Measurements from ENCODE around the gene SGPP2.

SGPP2 gene

DNA sequence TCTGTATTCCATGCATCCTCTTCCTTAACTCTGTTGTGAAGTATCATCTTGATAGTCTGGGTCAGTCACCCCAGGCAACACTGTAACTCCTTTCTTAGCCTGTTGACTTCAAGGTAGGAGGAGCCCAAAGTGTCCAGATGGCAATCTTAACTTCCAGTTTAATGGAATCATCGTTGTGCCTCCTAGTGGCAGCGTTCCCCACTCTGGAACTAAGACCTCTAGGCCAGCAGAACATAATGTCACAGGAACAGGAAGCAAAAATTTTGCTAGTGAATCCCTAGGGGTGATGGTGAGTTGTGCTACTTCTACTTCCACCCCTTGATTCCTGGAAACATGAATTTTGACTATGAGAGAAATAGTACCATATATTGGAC lies 11.7 kb downstream of the SGPP2 start:
- WGBS (ENCODE audit: insufficient coverage): no CpG with 5 or more reads among the region's 2 CpGs
- CTCF ChIA-PET: no interaction called here
- no peak overlapping the region for H3K4me3 ChIP-seq (ENCODE audit: control insufficient read depth in 1 of 7, extremely low read depth in 1 of 7, insufficient read depth in 4 of 7, low read depth in 2 of 7, low read length in 6 of 7)

DNA sequence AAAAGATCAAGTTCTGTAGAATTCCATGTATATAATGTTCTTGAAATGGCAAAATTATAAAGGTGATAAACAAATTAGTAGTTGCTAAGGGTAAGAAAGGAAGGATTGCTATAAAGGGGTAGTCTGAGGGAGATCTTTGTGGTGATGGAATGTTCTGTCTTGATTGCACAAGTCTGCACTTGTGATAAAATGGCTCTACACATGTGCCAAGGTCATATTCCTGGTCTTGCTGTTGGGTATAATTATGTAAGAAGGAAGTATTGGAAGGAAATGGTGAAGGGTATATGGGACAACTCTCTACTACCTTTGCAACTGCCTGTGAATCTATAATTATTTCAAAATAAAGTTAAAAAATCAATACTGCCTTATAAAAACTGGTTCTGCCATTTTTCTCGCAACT lies 15.3 kb downstream of the SGPP2 start:
- Histone ChIP-seq H3K27ac (ENCODE audit: insufficient read depth in 1 of 2, low read depth in 1 of 2, low read length in 2 of 2, poor library complexity in 1 of 2, severe bottlenecking in 2 of 2) (no peak overlapping the region), H3K36me3 (ENCODE audit: control insufficient read depth in 4 of 4, insufficient read depth in 4 of 4, low read length in 3 of 4) (no peaks in the 10 kb centered on the region), H3K4me1 (ENCODE audit: control extremely low read depth in 1 of 4, control insufficient read depth in 4 of 4, insufficient read depth in 4 of 4, low read length in 3 of 4) (no peaks in the 10 kb centered on the region), H3K27me3 (replicated peaks in 2 of 5; ENCODE audit: control insufficient read depth in 4 of 5, insufficient read depth in 5 of 5, low read length in 4 of 5) (no peaks in the 10 kb centered on the region), H3K4me3 (ENCODE audit: control insufficient read depth in 1 of 7, extremely low read depth in 1 of 7, insufficient read depth in 4 of 7, low read depth in 2 of 7, low read length in 6 of 7) (no peak overlapping the region), H3K9me3 (ENCODE audit: control extremely low read depth in 1 of 5, control insufficient read depth in 4 of 5, insufficient read depth in 2 of 5, low read depth in 1 of 5, low read length in 4 of 5) (no peaks in the 10 kb centered on the region)
- POLR2A ChIA-PET: no interaction called here
- DNase-seq: no peak
- WGBS (ENCODE audit: insufficient coverage): no CpG with 5 or more reads among the region's 1 CpG
- CTCF ChIA-PET: no interaction called here

More for the DNA sequence above, 11.7 kb downstream of the SGPP2 start:
- no peak overlapping the region for H3K27ac ChIP-seq (ENCODE audit: insufficient read depth in 1 of 2, low read depth in 1 of 2, low read length in 2 of 2, poor library complexity in 1 of 2, severe bottlenecking in 2 of 2)
- no peaks in the 10 kb centered on the region for H3K36me3 ChIP-seq (ENCODE audit: control insufficient read depth in 4 of 4, insufficient read depth in 4 of 4, low read length in 3 of 4)
- POLR2A ChIA-PET: no interaction called here
- H3K27me3 ChIP-seq (replicated peaks in 2 of 5; ENCODE audit: control insufficient read depth in 4 of 5, insufficient read depth in 5 of 5, low read length in 4 of 5): peaks cover 0 to 6% (median 0%) of the 10 kb centered on the region in 5 experiments
- no peak for DNase-seq
- no peaks in the 10 kb centered on the region for H3K9me3 ChIP-seq (ENCODE audit: control extremely low read depth in 1 of 5, control insufficient read depth in 4 of 5, insufficient read depth in 2 of 5, low read depth in 1 of 5, low read length in 4 of 5)
- H3K4me1 ChIP-seq (ENCODE audit: control extremely low read depth in 1 of 4, control insufficient read depth in 4 of 4, insufficient read depth in 4 of 4, low read length in 3 of 4): no peaks in the 10 kb centered on the region

DNA sequence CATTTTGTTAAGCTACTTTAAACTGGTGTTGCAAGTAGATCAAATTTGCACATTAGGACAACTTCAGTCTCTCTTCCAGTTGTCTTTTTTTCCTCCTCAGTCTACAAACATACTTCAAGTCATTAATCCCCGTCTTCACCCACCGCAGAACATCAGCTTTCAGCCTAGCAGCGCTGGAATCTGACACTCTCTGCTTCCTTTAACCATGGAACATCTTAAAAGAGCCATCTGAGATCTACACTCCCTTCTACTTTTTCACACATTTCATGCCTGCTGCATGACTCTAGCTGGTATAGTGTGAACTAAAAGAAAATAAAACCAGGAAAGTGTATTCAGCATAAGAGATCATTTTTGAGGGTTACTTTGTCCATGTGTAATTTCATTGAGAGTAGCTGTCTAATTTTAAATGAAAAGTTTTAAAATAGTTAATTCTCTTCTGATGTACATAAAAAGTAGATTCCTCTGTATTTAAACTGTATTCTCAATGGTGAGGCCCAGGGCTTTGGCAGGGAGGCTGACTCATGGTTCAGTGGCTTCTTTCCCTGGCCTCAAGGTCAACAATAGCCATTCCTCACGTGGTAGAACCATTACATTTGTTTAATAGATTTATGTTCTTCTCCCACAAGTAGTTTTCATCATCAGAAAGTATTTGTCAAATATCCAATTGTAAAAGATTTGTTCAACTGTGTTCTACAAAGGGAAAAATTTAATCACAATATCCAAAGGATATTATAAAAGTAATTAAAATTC lies 16.5 kb downstream of the SGPP2 start:
- WGBS (ENCODE audit: insufficient coverage): 100% methylated on average over 2 of the region's 4 CpGs
- H3K27me3 ChIP-seq (replicated peaks in 2 of 5; ENCODE audit: control insufficient read depth in 4 of 5, insufficient read depth in 5 of 5, low read length in 4 of 5): no peaks in the 10 kb centered on the region
- POLR2A ChIA-PET: no interaction called here

DNA sequence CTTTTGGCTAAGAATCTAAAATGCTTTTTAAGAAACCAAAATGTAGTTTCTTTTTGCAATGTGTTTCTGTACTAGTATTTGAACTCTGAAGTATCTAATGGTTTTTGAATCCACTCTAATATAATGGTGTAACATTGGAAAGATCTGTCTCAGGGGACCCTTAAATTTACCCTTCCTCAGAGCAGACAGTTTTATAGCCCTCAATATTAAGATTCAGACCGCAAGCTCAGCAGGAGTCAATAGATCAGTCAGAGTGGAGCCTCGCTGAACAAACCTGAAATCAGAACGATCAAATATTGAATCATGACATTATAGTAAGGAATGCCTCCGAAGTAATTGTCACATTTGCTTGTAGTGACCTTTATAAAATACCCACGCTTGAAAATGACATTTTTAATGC lies 18.3 kb downstream of the SGPP2 start:
- ChIA-PET CTCF (interaction anchor here (1.0 kb wide), 1 partner anchor 20 kb away, joined by 3 read pairs; no protein-coding TSS in a partner anchor), POLR2A (no interaction called here)
- H3K4me3 ChIP-seq (ENCODE audit: control insufficient read depth in 1 of 7, extremely low read depth in 1 of 7, insufficient read depth in 4 of 7, low read depth in 2 of 7, low read length in 6 of 7): no peak overlapping the region
- peaks cover 0 to 2% (median 0%) of the 10 kb centered on the region in 5 experiments for H3K27me3 ChIP-seq (replicated peaks in 2 of 5; ENCODE audit: control insufficient read depth in 4 of 5, insufficient read depth in 5 of 5, low read length in 4 of 5)
- WGBS (ENCODE audit: insufficient coverage): 100% methylated on average over 2 of the region's 5 CpGs
- no peaks in the 10 kb centered on the region for H3K9me3 ChIP-seq (ENCODE audit: control extremely low read depth in 1 of 5, control insufficient read depth in 4 of 5, insufficient read depth in 2 of 5, low read depth in 1 of 5, low read length in 4 of 5)
- H3K36me3 ChIP-seq (ENCODE audit: control insufficient read depth in 4 of 4, insufficient read depth in 4 of 4, low read length in 3 of 4): no peaks in the 10 kb centered on the region
- peaks cover 0 to 3% (median 0%) of the 10 kb centered on the region in 4 experiments for H3K4me1 ChIP-seq (ENCODE audit: control extremely low read depth in 1 of 4, control insufficient read depth in 4 of 4, insufficient read depth in 4 of 4, low read length in 3 of 4)
- no peak overlapping the region for H3K27ac ChIP-seq (ENCODE audit: insufficient read depth in 1 of 2, low read depth in 1 of 2, low read length in 2 of 2, poor library complexity in 1 of 2, severe bottlenecking in 2 of 2)
- no peak for DNase-seq

More for the DNA sequence above, 16.5 kb downstream of the SGPP2 start:
- H3K4me3 ChIP-seq (ENCODE audit: control insufficient read depth in 1 of 7, extremely low read depth in 1 of 7, insufficient read depth in 4 of 7, low read depth in 2 of 7, low read length in 6 of 7): no peak overlapping the region
- no peak for DNase-seq
- CTCF ChIA-PET: interaction anchor here (0.6 kb wide), 1 partner anchor 12 kb away, joined by 3 read pairs; no protein-coding TSS in a partner anchor
- no peaks in the 10 kb centered on the region for H3K36me3 ChIP-seq (ENCODE audit: control insufficient read depth in 4 of 4, insufficient read depth in 4 of 4, low read length in 3 of 4)
- H3K27ac ChIP-seq (ENCODE audit: insufficient read depth in 1 of 2, low read depth in 1 of 2, low read length in 2 of 2, poor library complexity in 1 of 2, severe bottlenecking in 2 of 2): no peak overlapping the region
- no peaks in the 10 kb centered on the region for H3K4me1 ChIP-seq (ENCODE audit: control extremely low read depth in 1 of 4, control insufficient read depth in 4 of 4, insufficient read depth in 4 of 4, low read length in 3 of 4)
- H3K9me3 ChIP-seq (ENCODE audit: control extremely low read depth in 1 of 5, control insufficient read depth in 4 of 5, insufficient read depth in 2 of 5, low read depth in 1 of 5, low read length in 4 of 5): no peaks in the 10 kb centered on the region

DNA sequence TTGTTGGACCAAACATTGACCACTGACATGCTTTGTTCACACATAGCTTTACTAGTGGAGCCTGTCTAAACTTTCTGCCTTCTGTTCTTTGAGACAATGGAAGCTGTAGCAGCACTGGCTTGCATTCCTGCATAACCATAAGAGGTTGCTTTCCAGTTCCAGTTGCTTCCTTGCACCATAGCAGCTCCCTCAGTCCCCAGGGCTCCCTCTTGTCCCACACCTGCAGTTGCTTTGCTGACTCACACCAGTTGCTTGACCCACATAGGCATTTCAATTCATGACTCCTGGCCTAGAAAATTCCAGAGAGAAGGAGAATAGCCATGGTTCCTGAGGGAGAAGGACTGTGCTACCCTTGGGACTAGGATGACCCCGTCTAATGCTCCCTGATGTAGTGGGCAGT lies 20.9 kb downstream of the SGPP2 start:
- ChIA-PET CTCF (interaction anchor here (1.9 kb wide), 1 partner anchor 11 kb away, joined by 4 read pairs; no protein-coding TSS in a partner anchor), POLR2A (no interaction called here)
- no peak overlapping the region for H3K27ac ChIP-seq (ENCODE audit: insufficient read depth in 1 of 2, low read depth in 1 of 2, low read length in 2 of 2, poor library complexity in 1 of 2, severe bottlenecking in 2 of 2)
- DNase-seq: no peak
- H3K4me3 ChIP-seq (ENCODE audit: control insufficient read depth in 1 of 7, extremely low read depth in 1 of 7, insufficient read depth in 4 of 7, low read depth in 2 of 7, low read length in 6 of 7): no peak overlapping the region
- H3K27me3 ChIP-seq (replicated peaks in 2 of 5; ENCODE audit: control insufficient read depth in 4 of 5, insufficient read depth in 5 of 5, low read length in 4 of 5): peaks cover 0 to 4% (median 2%) of the 10 kb centered on the region in 5 experiments
- H3K4me1 ChIP-seq (ENCODE audit: control extremely low read depth in 1 of 4, control insufficient read depth in 4 of 4, insufficient read depth in 4 of 4, low read length in 3 of 4): peaks cover 0 to 6% (median 4%) of the 10 kb centered on the region in 4 experiments
- no peaks in the 10 kb centered on the region for H3K36me3 ChIP-seq (ENCODE audit: control insufficient read depth in 4 of 4, insufficient read depth in 4 of 4, low read length in 3 of 4)
- 100% methylated on average over 1 of the region's 1 CpG for WGBS (ENCODE audit: insufficient coverage)
- no peaks in the 10 kb centered on the region for H3K9me3 ChIP-seq (ENCODE audit: control extremely low read depth in 1 of 5, control insufficient read depth in 4 of 5, insufficient read depth in 2 of 5, low read depth in 1 of 5, low read length in 4 of 5)

DNA sequence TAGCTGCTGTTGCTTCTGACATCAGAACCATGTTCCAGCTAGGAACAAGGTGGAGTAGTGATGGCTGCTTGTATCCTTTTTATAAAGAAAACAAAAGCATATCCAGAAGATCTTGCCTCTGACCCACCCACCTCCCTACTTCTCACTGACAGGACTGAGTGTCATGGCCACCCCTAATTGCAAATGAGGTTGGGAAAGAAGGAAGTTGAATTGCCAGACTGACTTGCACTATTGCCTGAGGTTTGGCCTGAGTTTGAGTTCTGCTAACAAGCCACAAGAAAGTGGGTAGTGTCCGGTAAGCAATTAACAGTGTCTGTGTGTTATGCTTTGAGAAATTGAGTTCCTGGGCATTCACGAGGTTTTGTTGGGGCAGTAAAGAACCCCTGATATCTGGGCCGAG lies 22.8 kb downstream of the SGPP2 start:
- CTCF ChIA-PET: no interaction called here
- Histone ChIP-seq H3K4me3 (ENCODE audit: control insufficient read depth in 1 of 7, extremely low read depth in 1 of 7, insufficient read depth in 4 of 7, low read depth in 2 of 7, low read length in 6 of 7) (no peak overlapping the region), H3K4me1 (ENCODE audit: control extremely low read depth in 1 of 4, control insufficient read depth in 4 of 4, insufficient read depth in 4 of 4, low read length in 3 of 4) (peaks cover 0 to 6% (median 4%) of the 10 kb centered on the region in 4 experiments), H3K27me3 (replicated peaks in 2 of 5; ENCODE audit: control insufficient read depth in 4 of 5, insufficient read depth in 5 of 5, low read length in 4 of 5) (peaks cover 0 to 4% (median 2%) of the 10 kb centered on the region in 5 experiments), H3K36me3 (ENCODE audit: control insufficient read depth in 4 of 4, insufficient read depth in 4 of 4, low read length in 3 of 4) (no peaks in the 10 kb centered on the region), H3K27ac (ENCODE audit: insufficient read depth in 1 of 2, low read depth in 1 of 2, low read length in 2 of 2, poor library complexity in 1 of 2, severe bottlenecking in 2 of 2) (no peak overlapping the region), H3K9me3 (ENCODE audit: control extremely low read depth in 1 of 5, control insufficient read depth in 4 of 5, insufficient read depth in 2 of 5, low read depth in 1 of 5, low read length in 4 of 5) (no peaks in the 10 kb centered on the region)
- 82% methylated on average over 2 of the region's 3 CpGs for WGBS (ENCODE audit: insufficient coverage)
- no peak for DNase-seq
- POLR2A ChIA-PET: interaction anchor here (0.6 kb wide), 1 partner anchor 40 kb away, joined by 3 read pairs; no protein-coding TSS in a partner anchor

DNA sequence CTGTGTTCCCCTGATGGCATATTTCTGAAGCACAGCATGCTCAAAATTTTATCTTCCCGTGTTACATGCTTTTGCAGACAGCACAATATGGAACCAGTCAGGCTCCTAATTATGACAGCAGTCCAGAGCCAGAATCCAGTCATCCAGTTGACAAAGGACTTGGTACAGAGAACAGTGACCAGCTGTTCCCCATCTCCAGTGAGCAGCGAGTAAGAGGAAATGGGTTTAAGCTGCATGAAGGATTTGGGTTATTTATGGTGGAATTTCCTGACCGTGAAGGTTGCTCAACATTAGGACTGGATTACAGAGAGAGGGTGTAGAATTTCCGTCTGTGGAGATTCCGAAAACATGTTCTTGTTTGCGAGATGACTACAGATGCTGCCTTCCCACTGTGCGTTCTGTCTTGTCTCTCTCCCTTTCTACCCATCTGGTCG lies 24.4 kb downstream of the SGPP2 start:
- ChIA-PET POLR2A (no interaction called here), CTCF (no interaction called here)
- no peak overlapping the region for H3K27ac ChIP-seq (ENCODE audit: insufficient read depth in 1 of 2, low read depth in 1 of 2, low read length in 2 of 2, poor library complexity in 1 of 2, severe bottlenecking in 2 of 2)
- no peaks in the 10 kb centered on the region for H3K9me3 ChIP-seq (ENCODE audit: control extremely low read depth in 1 of 5, control insufficient read depth in 4 of 5, insufficient read depth in 2 of 5, low read depth in 1 of 5, low read length in 4 of 5)
- DNase-seq: peak in 2 of 3 donors; percentile 11 to 18
- WGBS (ENCODE audit: insufficient coverage): 19% methylated on average over 8 of the region's 8 CpGs
- H3K36me3 ChIP-seq (ENCODE audit: control insufficient read depth in 4 of 4, insufficient read depth in 4 of 4, low read length in 3 of 4): no peaks in the 10 kb centered on the region
- no peak overlapping the region for H3K4me3 ChIP-seq (ENCODE audit: control insufficient read depth in 1 of 7, extremely low read depth in 1 of 7, insufficient read depth in 4 of 7, low read depth in 2 of 7, low read length in 6 of 7)
- peaks cover 0 to 6% (median 4%) of the 10 kb centered on the region in 4 experiments for H3K4me1 ChIP-seq (ENCODE audit: control extremely low read depth in 1 of 4, control insufficient read depth in 4 of 4, insufficient read depth in 4 of 4, low read length in 3 of 4)
- peaks cover 0 to 4% (median 2%) of the 10 kb centered on the region in 5 experiments for H3K27me3 ChIP-seq (replicated peaks in 2 of 5; ENCODE audit: control insufficient read depth in 4 of 5, insufficient read depth in 5 of 5, low read length in 4 of 5)
